HL-60/S4 treated with retinoic acid at 250 ng/mL for 4 days and 3 days (cell line): ENCODE measurements around the gene PICALM.
"Not testable (repeated sequence)": the region's sequence is repeated elsewhere in the genome, so short reads cannot be mapped to it uniquely, and the experiment has no call there.

Experiments
- in situ Hi-C: fragments of 300-500 bp; cut with MboI; formaldehyde crosslinking; loops from 2 replicates; pipeline ENCODE4 v1.7.0; 2022; ENCODE audit warnings: low sequenced_read_pairs

The PICALM gene

GRCh38 chr11:85947431-85948272, 121.2 kb downstream of the PICALM start:
- in situ Hi-C loops, result no loop called here

GRCh38 chr11:85946221-85946620, 122.7 kb downstream of the PICALM start:
- in situ Hi-C loops, result no loop called here

- in situ Hi-C loops, result no loop called here
Measured at GRCh38 chr11:85945788-85946187, 123.1 kb downstream of the PICALM start.

- in situ Hi-C loops, result no loop called here
Measured at GRCh38 chr11:85945296-85945695, 123.6 kb downstream of the PICALM start.

GRCh38 chr11:85941380-85941973, 127.4 kb downstream of the PICALM start:
- in situ Hi-C loops, result no loop called here

GRCh38 chr11:85939099-85940015, 129.5 kb downstream of the PICALM start:
- in situ Hi-C loops, result no loop called here

- in situ Hi-C loops, result no loop called here
Measured at GRCh38 chr11:85937835-85938234, 131.0 kb downstream of the PICALM start.

- in situ Hi-C loops, result no loop called here
Measured at GRCh38 chr11:85935751-85936150, 133.1 kb downstream of the PICALM start.

- in situ Hi-C loops, result no loop called here
Measured at GRCh38 chr11:85934596-85935169, 134.2 kb downstream of the PICALM start.

- in situ Hi-C loops, result no loop called here
Measured at GRCh38 chr11:85930879-85931366, 138.0 kb downstream of the PICALM start.

- in situ Hi-C loops, result not testable (repeated sequence)
Measured at GRCh38 chr11:85926653-85927214, 142.2 kb downstream of the PICALM start.

GRCh38 chr11:85923455-85923854, 145.4 kb downstream of the PICALM start:
- in situ Hi-C loops, result no loop called here

GRCh38 chr11:85922367-85922766, 146.5 kb downstream of the PICALM start:
- in situ Hi-C loops, result no loop called here

GRCh38 chr11:85918910-85919794, 149.7 kb downstream of the PICALM start:
- in situ Hi-C loops, result no loop called here

- in situ Hi-C loops, result no loop called here
Measured at GRCh38 chr11:85914425-85914824, 154.5 kb downstream of the PICALM start.

- in situ Hi-C loops, result no loop called here
Measured at GRCh38 chr11:85913513-85913912, 155.4 kb downstream of the PICALM start.

GRCh38 chr11:85912414-85912813, 156.5 kb downstream of the PICALM start:
- in situ Hi-C loops, result no loop called here
